HG03432 (cell line): ENCODE measurements around the gene FER.
"Not testable (repeated sequence)": the region's sequence is repeated elsewhere in the genome, so short reads cannot be mapped to it uniquely, and the experiment has no call there.

Experiments used
- ATAC-seq: cut with Tn5 transposase; IDR thresholded peaks from one replicate; pipeline ENCODE4 v1.9.1; 2021; ENCODE audit warnings: mild to moderate bottlenecking, moderate library complexity; ENCODE audit not compliant: unreplicated experiment

Gene FER

GRCh38 chr5:108869066-108869465 is 121.4 kb downstream of the FER start:
- no peak for ATAC-seq

- no peak for ATAC-seq
Measured at GRCh38 chr5:108876451-108876850, 128.8 kb downstream of the FER start.

GRCh38 chr5:108878756-108879155 is 131.1 kb downstream of the FER start:
- no peak for ATAC-seq

GRCh38 chr5:108881133-108881532 is 133.4 kb downstream of the FER start:
- no peak for ATAC-seq

- ATAC-seq, result no peak
Measured at GRCh38 chr5:108884736-108885135, 137.0 kb downstream of the FER start.

- no peak for ATAC-seq
Measured at GRCh38 chr5:108898257-108898656, 150.6 kb downstream of the FER start.

GRCh38 chr5:108898707-108899106 is 151.0 kb downstream of the FER start:
- no peak for ATAC-seq

- ATAC-seq, result not testable (repeated sequence)
Measured at GRCh38 chr5:108899244-108899643, 151.5 kb downstream of the FER start.

GRCh38 chr5:108900668-108901067 is 153.0 kb downstream of the FER start:
- no peak for ATAC-seq

- no peak for ATAC-seq
Measured at GRCh38 chr5:108905805-108906204, 158.1 kb downstream of the FER start.

GRCh38 chr5:108910627-108911026 is 162.9 kb downstream of the FER start:
- no peak for ATAC-seq

- peak; percentile 75 for ATAC-seq
Measured at GRCh38 chr5:108911055-108911454, 163.4 kb downstream of the FER start.

- no peak for ATAC-seq
Measured at GRCh38 chr5:108917596-108917995, 169.9 kb downstream of the FER start.

GRCh38 chr5:108919591-108920326 is 172.1 kb downstream of the FER start:
- peak; percentile 66 for ATAC-seq

GRCh38 chr5:108924457-108924961 is 176.8 kb downstream of the FER start:
- ATAC-seq, result no peak

- no peak for ATAC-seq
Measured at GRCh38 chr5:108925073-108925472, 177.4 kb downstream of the FER start.

- no peak for ATAC-seq
Measured at GRCh38 chr5:108930107-108930506, 182.4 kb downstream of the FER start.

GRCh38 chr5:108935611-108936010 is 187.9 kb downstream of the FER start:
- ATAC-seq, result no peak

- no peak for ATAC-seq
Measured at GRCh38 chr5:108937221-108937620, 189.5 kb downstream of the FER start.

- ATAC-seq, result no peak
Measured at GRCh38 chr5:108940506-108940905, 192.8 kb downstream of the FER start.

- ATAC-seq, result no peak
Measured at GRCh38 chr5:108941746-108942145, 194.0 kb downstream of the FER start.

GRCh38 chr5:108942701-108943100 is 195.0 kb downstream of the FER start:
- ATAC-seq, result no peak

- ATAC-seq, result no peak
Measured at GRCh38 chr5:108945094-108945493, 197.4 kb downstream of the FER start.
